HG02610 (cell line): Measurements from ENCODE around the gene DCUN1D2.

ENCODE experiments used
- ATAC-seq: cut with Tn5 transposase; IDR thresholded peaks from one replicate; pipeline ENCODE4 v1.9.1; 2021; ENCODE audit warnings: mild to moderate bottlenecking, moderate library complexity; ENCODE audit not compliant: unreplicated experiment

DCUN1D2 gene

GRCh38 chr13:113427562-113428468, 62.7 kb downstream of the DCUN1D2 start:
- ATAC-seq = no peak

- ATAC-seq = no peak
Measured at GRCh38 chr13:113426591-113426986, 63.9 kb downstream of the DCUN1D2 start.

GRCh38 chr13:113425941-113426590, 64.4 kb downstream of the DCUN1D2 start:
- no peak for ATAC-seq

- ATAC-seq = no peak
Measured at GRCh38 chr13:113423520-113424163, 66.9 kb downstream of the DCUN1D2 start.

- ATAC-seq = no peak
Measured at GRCh38 chr13:113422807-113423519, 67.5 kb downstream of the DCUN1D2 start.

GRCh38 chr13:113421673-113422270, 68.7 kb downstream of the DCUN1D2 start:
- ATAC-seq = no peak

GRCh38 chr13:113420833-113421600, 69.5 kb downstream of the DCUN1D2 start:
- no peak for ATAC-seq

GRCh38 chr13:113420232-113420631, 70.3 kb downstream of the DCUN1D2 start:
- no peak for ATAC-seq

- ATAC-seq = no peak
Measured at GRCh38 chr13:113419531-113420193, 70.8 kb downstream of the DCUN1D2 start.

GRCh38 chr13:113418722-113419049, 71.8 kb downstream of the DCUN1D2 start:
- ATAC-seq = no peak

- no peak for ATAC-seq
Measured at GRCh38 chr13:113417836-113418721, 72.4 kb downstream of the DCUN1D2 start.

GRCh38 chr13:113417008-113417751, 73.3 kb downstream of the DCUN1D2 start:
- ATAC-seq = no peak

GRCh38 chr13:113415825-113416224, 74.7 kb downstream of the DCUN1D2 start:
- ATAC-seq = no peak

- ATAC-seq = no peak
Measured at GRCh38 chr13:113415032-113415431, 75.5 kb downstream of the DCUN1D2 start.

GRCh38 chr13:113414335-113414734, 76.2 kb downstream of the DCUN1D2 start:
- no peak for ATAC-seq

GRCh38 chr13:113413898-113414282, 76.6 kb downstream of the DCUN1D2 start:
- no peak for ATAC-seq

- no peak for ATAC-seq
Measured at GRCh38 chr13:113413178-113413897, 77.2 kb downstream of the DCUN1D2 start.
